Neuronal stem cell (in vitro differentiated cells): ENCODE data around the gene VPREB1.
"Not testable (repeated sequence)": the region's sequence is repeated elsewhere in the genome, so short reads cannot be mapped to it uniquely, and the experiment has no call there.

Experiments
- DNase-seq: peaks from one replicate; pipeline ENCODE4 v3.0.0-alpha.2; 2013; ENCODE audit warnings: low spot score
- H2AFZ ChIP-seq: one replicate; pipeline ENCODE4 v1.6.1; 2013; ENCODE audit warnings: mild to moderate bottlenecking, low read length, inconsistent platforms
- H2AK5ac ChIP-seq: 2 replicates; pipeline ENCODE4 v1.6.1; 2013; ENCODE audit warnings: low read depth, mild to moderate bottlenecking, inconsistent platforms, low read length, moderate library complexity, mixed read lengths
- H2BK120ac ChIP-seq: 2 replicates; pipeline ENCODE4 v1.6.1; 2013; ENCODE audit warnings: low read depth, mild to moderate bottlenecking, inconsistent platforms, low read length, moderate library complexity, mixed read lengths
- H2BK12ac ChIP-seq: one replicate; pipeline ENCODE4 v1.6.1; 2013; ENCODE audit warnings: low read length, inconsistent platforms
- H2BK15ac ChIP-seq: 2 replicates; pipeline ENCODE4 v1.6.1; 2013; ENCODE audit warnings: mild to moderate bottlenecking, low read length, inconsistent platforms, mixed read lengths
- H2BK5ac ChIP-seq: one replicate; pipeline ENCODE4 v1.6.1; 2013; ENCODE audit warnings: inconsistent platforms, mild to moderate bottlenecking, low read length, moderate library complexity
- H3K14ac ChIP-seq: one replicate; pipeline ENCODE4 v1.6.1; 2013; ENCODE audit warnings: low read length, inconsistent platforms
- H3K18ac ChIP-seq: 2 replicates; pipeline ENCODE4 v1.6.1; 2013; ENCODE audit warnings: low read length, inconsistent platforms
- H3K23ac ChIP-seq: 2 replicates; pipeline ENCODE4 v1.6.1; 2013; ENCODE audit warnings: low read depth, mild to moderate bottlenecking, mixed read lengths, low read length, inconsistent platforms; ENCODE audit not compliant: poor library complexity
- H3K27ac ChIP-seq: replicated peaks from 3 replicates; pipeline ENCODE4 v1.5.1; 2013; ENCODE audit warnings: low read length, inconsistent platforms
- H3K27me3 ChIP-seq, 3 experiments: 2 replicates each; pipeline ENCODE4 v1.6.1; 2013; ENCODE audit warnings: low read length in 3 of 3, mild to moderate bottlenecking in 2 of 3, inconsistent platforms in 1 of 3, low read depth in 1 of 3, mixed read lengths in 1 of 3, moderate library complexity in 1 of 3; ENCODE audit not compliant: control insufficient read depth in 3 of 3, insufficient read depth in 3 of 3
- H3K36me3 ChIP-seq, 2 donors: replicated peaks in 1 of 2; 2 replicates each; pipeline ENCODE4 v1.6.1; 2013; ENCODE audit warnings: low read length in 2 of 2; ENCODE audit not compliant: control insufficient read depth in 2 of 2, insufficient read depth in 2 of 2
- H3K4ac ChIP-seq: 2 replicates; pipeline ENCODE4 v1.6.1; 2013; ENCODE audit warnings: inconsistent platforms, mild to moderate bottlenecking, low read length, moderate library complexity
- H3K4me1 ChIP-seq, 2 donors: 1 replicate in 1 of 2; 2 replicates in 1 of 2; pipeline ENCODE4 v1.6.1; 2013; ENCODE audit warnings: low read length in 2 of 2, low read depth in 1 of 2; ENCODE audit not compliant: control insufficient read depth in 2 of 2, insufficient read depth in 1 of 2
- H3K4me2 ChIP-seq: one replicate; pipeline ENCODE4 v1.6.1; 2013; ENCODE audit warnings: mild to moderate bottlenecking, low read length, inconsistent platforms; ENCODE audit not compliant: insufficient read depth, poor library complexity, severe bottlenecking
- H3K4me3 ChIP-seq, 2 donors: 2 replicates each; pipeline ENCODE4 v1.5.1; 2013; ENCODE audit warnings: low read length in 2 of 2, mild to moderate bottlenecking in 2 of 2, inconsistent platforms in 1 of 2, moderate library complexity in 1 of 2
- H3K79me1 ChIP-seq: one replicate; pipeline ENCODE4 v1.6.1; 2013; ENCODE audit warnings: low read depth, mild to moderate bottlenecking, inconsistent platforms, low read length, moderate library complexity
- H3K9ac ChIP-seq: one replicate; pipeline ENCODE4 v1.6.1; 2013; ENCODE audit warnings: mild to moderate bottlenecking, low read depth, low read length, inconsistent platforms; ENCODE audit not compliant: poor library complexity
- H3K9me3 ChIP-seq, 2 donors: replicated peaks in 1 of 2; 2 replicates each; pipeline versions ENCODE3 to v1.6.1; 2013; ENCODE audit warnings: low read length in 2 of 2, mild to moderate bottlenecking in 2 of 2, inconsistent platforms in 1 of 2, low read depth in 1 of 2, mixed read lengths in 1 of 2, moderate library complexity in 1 of 2; ENCODE audit not compliant: control insufficient read depth in 2 of 2, insufficient read depth in 1 of 2
- H4K8ac ChIP-seq: one replicate; pipeline ENCODE4 v1.6.1; 2013; ENCODE audit warnings: low read depth, mild to moderate bottlenecking, inconsistent platforms, low read length, moderate library complexity
- H4K91ac ChIP-seq: one replicate; pipeline ENCODE4 v1.6.1; 2013; ENCODE audit warnings: low read length, low read depth, mild to moderate bottlenecking, inconsistent platforms; ENCODE audit not compliant: poor library complexity
- WGBS, 2 donors: extraction: QIAGEN DNeasy Blood & Tissue Kit; methylation state at CpG; one replicate each; pipeline ENCODE4 v1.1.7; 2013; ENCODE audit warnings: missing lambda C conversion rate in 2 of 2, mixed read lengths in 1 of 2; ENCODE audit not compliant: insufficient read length in 2 of 2, insufficient replicate concordance in 1 of 2; ENCODE audit errors: extremely low coverage in 2 of 2; 5-methylcytosine and 5-hydroxymethylcytosine counted together

The VPREB1 gene

GRCh38 chr22:22221043-22221442 lies 23.5 kb upstream of the VPREB1 start:
- not testable (repeated sequence) for H3K79me1 ChIP-seq, H3K9me3 ChIP-seq, H2AFZ ChIP-seq, DNase-seq, H3K4me2 ChIP-seq, H3K4ac ChIP-seq, H2AK5ac ChIP-seq, H2BK120ac ChIP-seq, H2BK5ac ChIP-seq, H3K14ac ChIP-seq, H4K8ac ChIP-seq, H3K18ac ChIP-seq, H4K91ac ChIP-seq, H3K27ac ChIP-seq, H3K9ac ChIP-seq, H3K4me3 ChIP-seq, H3K4me1 ChIP-seq, H3K23ac ChIP-seq, H2BK15ac ChIP-seq, H3K36me3 ChIP-seq, H2BK12ac ChIP-seq
- WGBS, 2 donors, result no CpG with 5 or more reads among the region's 7 CpGs
- peaks cover 0 to 44% (median 25%) of the 10 kb centered on the region in 3 experiments for H3K27me3 ChIP-seq

GRCh38 chr22:22226448-22227187 lies 18.0 kb upstream of the VPREB1 start:
- Histone ChIP-seq H3K27me3 (peaks cover 0 to 39% (median 20%) of the 10 kb centered on the region in 3 experiments), H3K4me3 (no peak overlapping the region), H3K36me3 (no peaks in the 10 kb centered on the region), H3K27ac (no peak overlapping the region), H2BK5ac (no peak overlapping the region), H3K9ac (no peak overlapping the region), H3K14ac (no peak overlapping the region), H2BK120ac (no peak overlapping the region), H4K91ac (no peak overlapping the region), H2BK12ac (no peak overlapping the region), H3K9me3 (no peaks in the 10 kb centered on the region), H3K79me1 (no peaks in the 10 kb centered on the region), H2AK5ac (no peak overlapping the region), H3K18ac (no peak overlapping the region), H3K4ac (no peak overlapping the region), H3K4me2 (no peak overlapping the region), H4K8ac (no peak overlapping the region), H2BK15ac (no peak overlapping the region), H3K4me1 (peaks cover 0 to 5% of the 10 kb centered on the region in 2 donors), H3K23ac (no peak overlapping the region), H2AFZ (no peak overlapping the region)
- WGBS, 2 donors, result no CpG with 5 or more reads among the region's 6 CpGs
- no peak for DNase-seq

- no peak overlapping the region for H3K4me2 ChIP-seq
- DNase-seq, result no peak
- H2BK15ac ChIP-seq, result no peak overlapping the region
- no peak overlapping the region for H3K14ac ChIP-seq
- H2AK5ac ChIP-seq, result no peak overlapping the region
- no peak overlapping the region for H3K18ac ChIP-seq
- no peak overlapping the region for H3K4ac ChIP-seq
- H3K79me1 ChIP-seq, result no peaks in the 10 kb centered on the region
- no peaks in the 10 kb centered on the region for H3K9me3 ChIP-seq
- H2AFZ ChIP-seq, result no peak overlapping the region
- no CpG with 5 or more reads among the region's 6 CpGs for WGBS, 2 donors
- H2BK5ac ChIP-seq, result no peak overlapping the region
- H3K27me3 ChIP-seq, result peaks cover 0 to 43% (median 20%) of the 10 kb centered on the region in 3 experiments
- no peak overlapping the region for H3K9ac ChIP-seq
- H3K36me3 ChIP-seq, result no peaks in the 10 kb centered on the region
- H3K23ac ChIP-seq, result no peak overlapping the region
- no peak overlapping the region for H3K4me3 ChIP-seq
- no peak overlapping the region for H2BK120ac ChIP-seq
- no peak overlapping the region for H4K91ac ChIP-seq
- H2BK12ac ChIP-seq, result no peak overlapping the region
- H3K4me1 ChIP-seq, result peaks cover 0 to 5% of the 10 kb centered on the region in 2 donors
- H4K8ac ChIP-seq, result no peak overlapping the region
- H3K27ac ChIP-seq, result no peak overlapping the region
Observed at GRCh38 chr22:22228421-22228820, 16.2 kb upstream of the VPREB1 start.

GRCh38 chr22:22228921-22229320 lies 15.7 kb upstream of the VPREB1 start:
- H3K4me2 ChIP-seq, result no peak overlapping the region
- no peak overlapping the region for H2BK120ac ChIP-seq
- H2AFZ ChIP-seq, result no peak overlapping the region
- DNase-seq, result no peak
- H3K14ac ChIP-seq, result no peak overlapping the region
- peaks cover 0 to 43% (median 20%) of the 10 kb centered on the region in 3 experiments for H3K27me3 ChIP-seq
- no peaks in the 10 kb centered on the region for H3K9me3 ChIP-seq
- no peak overlapping the region for H2BK15ac ChIP-seq
- no peak overlapping the region for H3K9ac ChIP-seq
- no peak overlapping the region for H4K8ac ChIP-seq
- WGBS, 2 donors, result no CpG with 5 or more reads among the region's 8 CpGs
- no peak overlapping the region for H2BK12ac ChIP-seq
- no peak overlapping the region for H2AK5ac ChIP-seq
- H3K18ac ChIP-seq, result no peak overlapping the region
- H2BK5ac ChIP-seq, result no peak overlapping the region
- peaks cover 0 to 5% of the 10 kb centered on the region in 2 donors for H3K4me1 ChIP-seq
- no peak overlapping the region for H3K23ac ChIP-seq
- no peaks in the 10 kb centered on the region for H3K36me3 ChIP-seq
- no peaks in the 10 kb centered on the region for H3K79me1 ChIP-seq
- no peak overlapping the region for H3K4me3 ChIP-seq
- no peak overlapping the region for H3K4ac ChIP-seq
- no peak overlapping the region for H4K91ac ChIP-seq
- H3K27ac ChIP-seq, result no peak overlapping the region
